ENCODE results near the gene ZNF12. TPM values are rescaled to one million over a fixed set of nuclear protein-coding genes. Genes with fewer than 3 reads are reported as not detected.

Gene ZNF12
- total RNA-seq, result 23.3 and 27.9 TPM in 2 replicates

GRCh38 chr7:6706666-6707407 lies at the start of gene ZNF12:
Gene ZNF12, minus strand, starts transcription at chr7:6706947. Its CDS starts 1,774 bp downstream, at chr7:6705173.

GRCh38 chr7:6753964-6754363 lies 47.2 kb upstream of the ZNF12 start, which contains the start of gene RSPH10B2:
Gene RSPH10B2, plus strand, starts transcription at chr7:6754103. Its CDS starts 3,575 bp downstream, at chr7:6757678.

Other genes with a start within 250 kb of the ZNF12 start
- 221 and 231 TPM in 2 replicates for gene KDELR2, start 222.8 kb downstream of the ZNF12 start, total RNA-seq
- gene GRID2IP, start 155.5 kb downstream of the ZNF12 start, total RNA-seq, result 0.12 TPM in 1 of 2 replicates, not detected in the other
- gene ZDHHC4, start 129.5 kb downstream of the ZNF12 start, total RNA-seq, result 41.2 and 43.8 TPM in 2 replicates
- gene INTS15, start 116.9 kb downstream of the ZNF12 start, total RNA-seq, result 12.5 and 13.6 TPM in 2 replicates
- 0.24 and 0.32 TPM in 2 replicates for gene ZNF853, start 91.3 kb downstream of the ZNF12 start, total RNA-seq
- 20.2 and 20.3 TPM in 2 replicates for gene ZNF316, start 69.6 kb downstream of the ZNF12 start, total RNA-seq
- gene RSPH10B2, start 47.2 kb upstream of the ZNF12 start, total RNA-seq, result under 0.01 and 0.73 TPM in 2 replicates
- 30.4 and 50.0 TPM in 2 replicates for gene CCZ1B, start 119.3 kb upstream of the ZNF12 start, total RNA-seq